ENCODE measurements around the gene TEX13D. TPM values are rescaled to one million over a fixed set of nuclear protein-coding genes. Genes with fewer than 3 reads are reported as not detected.

The TEX13D gene
- total and polyA plus RNA-seq, 2 of the 8 experiments (the other 6 are each of a cell fraction or from before 2014, with no cell fraction given): 0.03 to 0.07 TPM

DNA sequence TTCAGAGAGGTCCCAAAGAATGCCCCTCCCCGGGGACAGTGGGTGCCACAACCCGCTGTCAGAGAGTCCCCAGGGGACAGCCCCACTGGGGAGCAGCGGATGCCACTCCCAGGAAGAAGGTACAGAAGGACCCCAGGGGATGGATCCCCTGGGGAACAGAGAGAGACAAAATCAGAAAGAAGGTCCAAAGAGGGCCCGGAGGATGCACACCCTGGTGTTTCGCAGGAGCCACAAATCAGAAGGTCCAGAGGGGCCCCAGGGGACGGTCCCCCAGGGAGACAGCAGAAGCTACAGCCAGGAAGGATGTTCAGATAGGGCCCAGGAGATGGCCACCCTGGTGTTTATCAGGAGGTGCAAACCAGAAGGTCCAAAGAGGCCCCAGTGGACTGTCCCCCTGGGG, 1.4 kb downstream of the TEX13D start:
- no peak overlapping the region for H2BK5ac ChIP-seq (ENCODE audit: low read depth, low read length)
- H3K4me1 ChIP-seq (replicated peaks in 1 of 4; ENCODE audit: control insufficient read depth in 3 of 4, insufficient read depth in 4 of 4, low read length in 3 of 4): no peaks in the 10 kb centered on the region
- no peak overlapping the region for H4K8ac ChIP-seq (ENCODE audit: extremely low read depth, insufficient read depth, low read length)
- no peak overlapping the region for H3K4ac ChIP-seq (replicated peaks; ENCODE audit: insufficient read length, low read depth, low read length)
- no peak overlapping the region for H3K18ac ChIP-seq (ENCODE audit: extremely low read depth, low read length)
- ChIA-PET POLR2A (ENCODE audit: partially characterized antibody) (no interaction called here), CTCF (ENCODE audit: partially characterized antibody) (no interaction called here)
- no peak overlapping the region for H3K9ac ChIP-seq (replicated peaks in 1 of 4; ENCODE audit: extremely low read depth in 1 of 4, low read depth in 3 of 4, low read length in 3 of 4)
- DNase-seq (ENCODE audit: low read depth in 1 of 2, low spot score in 2 of 2) (no peak), FAIRE-seq (no peak)
- H4K20me1 ChIP-seq (replicated peaks in 1 of 2; ENCODE audit: control insufficient read depth in 1 of 2, insufficient read depth in 2 of 2, low read length in 2 of 2): no peaks in the 10 kb centered on the region
- no peaks in the 10 kb centered on the region for H3K23me2 ChIP-seq (ENCODE audit: low read depth, low read length)
- H3K56ac ChIP-seq (replicated peaks; ENCODE audit: insufficient read length, low read depth, low read length): no peak overlapping the region
- WGBS, 2 experiments (ENCODE audit: extremely low coverage in 1 of 2, insufficient coverage in 1 of 2, insufficient read length in 1 of 2, insufficient replicate concordance in 2 of 2, low coverage in 1 of 2, low lambda C conversion rate in 2 of 2, missing lambda C conversion rate in 1 of 2): 90% methylated on average over 2 of the region's 6 CpGs; no CpG with 5 or more reads in 1 of the 2 experiments
- no peak overlapping the region for H3K23ac ChIP-seq (ENCODE audit: insufficient read length)
- no peak overlapping the region for H3K4me2 ChIP-seq (ENCODE audit: insufficient read depth in 1 of 2, low read depth in 2 of 2, low read length in 2 of 2)
- H2AK5ac ChIP-seq (ENCODE audit: low read depth, low read length): no peak overlapping the region
- no peak overlapping the region for H4K91ac ChIP-seq (replicated peaks; ENCODE audit: insufficient read length, low read length)
- no peak overlapping the region for H3K14ac ChIP-seq (ENCODE audit: insufficient read length)
- no peak overlapping the region for H2AFZ ChIP-seq (ENCODE audit: low read length)
- H3K79me2 ChIP-seq (ENCODE audit: control insufficient read depth in 1 of 2, insufficient read depth in 2 of 2, low read length in 2 of 2): no peaks in the 10 kb centered on the region
- H3K4me3 ChIP-seq (ENCODE audit: extremely low read depth in 1 of 4, insufficient read depth in 2 of 4, low read depth in 3 of 4, low read length in 4 of 4): no peak overlapping the region
- no peak overlapping the region for H2BK20ac ChIP-seq (ENCODE audit: low read length)
- no peak overlapping the region for H2BK120ac ChIP-seq (replicated peaks; ENCODE audit: low read depth, low read length)
- H3K36me3 ChIP-seq (ENCODE audit: control insufficient read depth in 2 of 4, insufficient read depth in 4 of 4, low read length in 3 of 4): no peaks in the 10 kb centered on the region
- H4K5ac ChIP-seq (ENCODE audit: insufficient read length, low read depth, low read length): no peak overlapping the region
- no peaks in the 10 kb centered on the region for H3K9me3 ChIP-seq (ENCODE audit: insufficient read depth in 2 of 2, low read depth in 1 of 2, low read length in 1 of 2)
- H2BK12ac ChIP-seq (ENCODE audit: low read depth, low read length): no peak overlapping the region
- H2BK15ac ChIP-seq (ENCODE audit: low read length): no peak overlapping the region
- H3K27ac ChIP-seq (ENCODE audit: low read depth, low read length): no peak overlapping the region
- no peaks in the 10 kb centered on the region for H3K79me1 ChIP-seq (ENCODE audit: low read depth, low read length)
- H3K27me3 ChIP-seq (replicated peaks in 1 of 4; ENCODE audit: control insufficient read depth in 3 of 4, extremely low read depth in 1 of 4, insufficient read depth in 3 of 4, low read length in 3 of 4): no peaks in the 10 kb centered on the region
- TF ChIP-seq NANOG (IDR thresholded peaks at IDR 0.05; ENCODE audit: insufficient read depth, low read depth, low read length, poor library complexity, severe bottlenecking): no peak
- no peak for TF ChIP-seq CHD2 (IDR thresholded peaks at IDR 0.05; ENCODE audit: low read length)
- TF ChIP-seq JUND (IDR thresholded peaks at IDR 0.05; ENCODE audit: low read length): no peak
- TF ChIP-seq EP300 (IDR thresholded peaks at IDR 0.05; ENCODE audit: borderline replicate concordance in 1 of 2, low read depth in 2 of 2, low read length in 2 of 2): no peak
- TF ChIP-seq RXRA (IDR thresholded peaks at IDR 0.05; ENCODE audit: insufficient read depth, low read depth, low read length): no peak
- no peak for TF ChIP-seq SIRT6 (IDR thresholded peaks at IDR 0.05; ENCODE audit: low read length)
- no peak for TF ChIP-seq ASH2L (IDR thresholded peaks at IDR 0.05; ENCODE audit: low read length)
- TF ChIP-seq SP1 (IDR thresholded peaks at IDR 0.05; ENCODE audit: low read depth, low read length): no peak
- no peak for TF ChIP-seq CTCF (IDR thresholded peaks at IDR 0.05; ENCODE audit: control extremely low read depth in 1 of 3, insufficient read depth in 1 of 3, low read depth in 1 of 3, low read length in 3 of 3)
- no peak for TF ChIP-seq KDM1A (IDR thresholded peaks at IDR 0.05; ENCODE audit: borderline replicate concordance, low read length)
- no peak for TF ChIP-seq POU5F1 (IDR thresholded peaks at IDR 0.05; ENCODE audit: low read depth, low read length)
- TF ChIP-seq BACH1 (IDR thresholded peaks at IDR 0.05; ENCODE audit: low read length): no peak
- no peak for TF ChIP-seq MAFK (IDR thresholded peaks at IDR 0.05; ENCODE audit: low read depth, low read length)
